ENCODE measurements around the gene MED13.
"Not testable (repeated sequence)": the region's sequence is repeated elsewhere in the genome, so short reads cannot be mapped to it uniquely, and the experiment has no call there.

The MED13 gene

GRCh38 chr17:62089334-62089733 lies 24.3 kb upstream of the MED13 start:
- in situ Hi-C loops (cut with MboI; ENCODE audit: low sequenced_read_pairs), result no loop called here

GRCh38 chr17:62086737-62087136 lies 21.7 kb upstream of the MED13 start:
- in situ Hi-C loops (cut with MboI; ENCODE audit: low sequenced_read_pairs), result no loop called here

- in situ Hi-C loops (cut with MboI; ENCODE audit: low sequenced_read_pairs), result no loop called here
Observed at GRCh38 chr17:62085511-62086408, 20.7 kb upstream of the MED13 start.

GRCh38 chr17:62084585-62084984 lies 19.5 kb upstream of the MED13 start:
- in situ Hi-C loops (cut with MboI; ENCODE audit: low sequenced_read_pairs), result no loop called here

- in situ Hi-C loops (cut with MboI; ENCODE audit: low sequenced_read_pairs), result no loop called here
Observed at GRCh38 chr17:62083651-62084050, 18.6 kb upstream of the MED13 start.

- in situ Hi-C loops (cut with MboI; ENCODE audit: low sequenced_read_pairs), result no loop called here
Observed at GRCh38 chr17:62080647-62081046, 15.6 kb upstream of the MED13 start.

- in situ Hi-C loops (cut with MboI; ENCODE audit: low sequenced_read_pairs), result no loop called here
Observed at GRCh38 chr17:62078009-62078408, 12.9 kb upstream of the MED13 start.

- in situ Hi-C loops (cut with MboI; ENCODE audit: low sequenced_read_pairs), result no loop called here
Observed at GRCh38 chr17:62076864-62077788, 12.0 kb upstream of the MED13 start.

GRCh38 chr17:62075308-62075815 lies 10.3 kb upstream of the MED13 start:
- in situ Hi-C loops (cut with MboI; ENCODE audit: low sequenced_read_pairs), result no loop called here

GRCh38 chr17:62073993-62074392 lies 8.9 kb upstream of the MED13 start:
- in situ Hi-C loops (cut with MboI; ENCODE audit: low sequenced_read_pairs), result no loop called here

- in situ Hi-C loops (cut with MboI; ENCODE audit: low sequenced_read_pairs), result not testable (repeated sequence)
Observed at GRCh38 chr17:62072855-62073254, 7.8 kb upstream of the MED13 start.

GRCh38 chr17:62070900-62071299 lies 5.8 kb upstream of the MED13 start:
- in situ Hi-C loops (cut with MboI; ENCODE audit: low sequenced_read_pairs), result no loop called here

- in situ Hi-C loops (cut with MboI; ENCODE audit: low sequenced_read_pairs), result no loop called here
Observed at GRCh38 chr17:62067165-62068145, 2.4 kb upstream of the MED13 start.

- in situ Hi-C loops (cut with MboI; ENCODE audit: low sequenced_read_pairs), result no loop called here
Observed at GRCh38 chr17:62065611-62066468, 762 bp upstream of the MED13 start.

- in situ Hi-C loops (cut with MboI; ENCODE audit: low sequenced_read_pairs), result no loop called here
Observed at GRCh38 chr17:62064029-62064790, 868 bp downstream of the MED13 start.

GRCh38 chr17:62062944-62063343 lies 2.1 kb downstream of the MED13 start:
- in situ Hi-C loops (cut with MboI; ENCODE audit: low sequenced_read_pairs), result no loop called here

GRCh38 chr17:62062302-62062701 lies 2.8 kb downstream of the MED13 start:
- in situ Hi-C loops (cut with MboI; ENCODE audit: low sequenced_read_pairs), result no loop called here

- in situ Hi-C loops (cut with MboI; ENCODE audit: low sequenced_read_pairs), result no loop called here
Observed at GRCh38 chr17:62059414-62059813, 5.7 kb downstream of the MED13 start.

GRCh38 chr17:62058611-62059010 lies 6.5 kb downstream of the MED13 start:
- in situ Hi-C loops (cut with MboI; ENCODE audit: low sequenced_read_pairs), result no loop called here
